OCI-LY7 (cell line): Measurements from ENCODE around the gene ZNF581. TPM values are rescaled to one million over a fixed set of nuclear protein-coding genes. Genes with fewer than 3 reads are reported as not detected.

Source experiments
- BruUV-seq: library from RNA; stranded (reverse); fragments of 400-500 nt; replicated peaks from 2 replicates; lab custom pipeline; 2021; lab: Mats Ljungman, UMichigan
- CTCF ChIA-PET: fragments of 300-600 bp; sonication (Branson Sonifier 250); formaldehyde crosslinking; loops from one replicate; lab custom pipeline; 2022; ENCODE audit warnings: antibody characterized with exemption; ENCODE audit not compliant: unreplicated experiment; lab: Charles Lee
- POLR2A ChIA-PET: fragments of 300-600 bp; sonication (Branson Sonifier 250); formaldehyde crosslinking; loops from one replicate; lab custom pipeline; 2022; ENCODE audit warnings: antibody characterized with exemption; lab: Charles Lee
- DNase-seq: peaks from one replicate; pipeline ENCODE4 v3.0.0-alpha.2; 2015; ENCODE audit warnings: low spot score
- H2AFZ ChIP-seq: fragments of 200-600 bp; sonication (generic), shearing (Covaris generic); 2 replicates; pipeline ENCODE4 v1.6.1; 2014; ENCODE audit warnings: mild to moderate bottlenecking, antibody characterized with exemption, low read length, moderate library complexity
- H3K27ac ChIP-seq: fragments of 200-600 bp; sonication (generic); 2 replicates; pipeline ENCODE4 v1.5.1; 2014; ENCODE audit warnings: mixed run types, low read depth, mild to moderate bottlenecking, moderate library complexity, low read length, inconsistent platforms; ENCODE audit not compliant: poor library complexity, severe bottlenecking
- H3K36me3 ChIP-seq: fragments of 200-600 bp; sonication (generic); 2 replicates; pipeline ENCODE4 v1.6.1; 2014; ENCODE audit warnings: mild to moderate bottlenecking, antibody characterized with exemption, low read length, moderate library complexity, mixed read lengths; ENCODE audit not compliant: insufficient read depth
- H3K4me1 ChIP-seq: fragments of 200-600 bp; sonication (generic); 2 replicates; pipeline ENCODE4 v1.5.1; 2014; ENCODE audit warnings: mild to moderate bottlenecking, low read length; ENCODE audit not compliant: insufficient read depth, poor library complexity, severe bottlenecking
- H3K4me2 ChIP-seq: fragments of 200-600 bp; sonication (generic); 2 replicates; pipeline ENCODE4 v1.6.1; 2014; ENCODE audit warnings: mild to moderate bottlenecking, low read length
- H3K4me3 ChIP-seq: fragments of 200-600 bp; sonication (generic); 2 replicates; pipeline ENCODE4 v1.5.1; 2014; ENCODE audit warnings: mild to moderate bottlenecking, low read depth, low read length; ENCODE audit not compliant: poor library complexity, severe bottlenecking
- H3K79me2 ChIP-seq: fragments of 200-600 bp; sonication (generic); 2 replicates; pipeline ENCODE4 v1.6.1; 2016; ENCODE audit warnings: low read depth, mild to moderate bottlenecking, low read length, moderate library complexity, mixed read lengths; ENCODE audit not compliant: insufficient read depth
- H3K9me2 ChIP-seq: fragments of 200-600 bp; sonication (generic); 2 replicates; pipeline ENCODE4 v1.6.1; 2016; ENCODE audit warnings: mild to moderate bottlenecking, low read length, mixed read lengths; ENCODE audit not compliant: insufficient read depth
- H3K9me3 ChIP-seq: fragments of 200-600 bp; sonication (generic); 2 replicates; pipeline ENCODE4 v1.6.1; 2014; ENCODE audit warnings: mild to moderate bottlenecking, mixed run types, low read length, mixed read lengths
- H4K20me1 ChIP-seq: fragments of 200-600 bp; sonication (generic); 2 replicates; pipeline ENCODE4 v1.6.1; 2014; ENCODE audit warnings: mild to moderate bottlenecking, antibody characterized with exemption, low read length, moderate library complexity, mixed read lengths; ENCODE audit not compliant: insufficient read depth
- EZH2phosphoT487 ChIP-seq: fragments of 200-600 bp; sonication (generic); IDR thresholded peaks from 2 replicates; pipeline ENCODE4 v1.6.1; 2018; ENCODE audit warnings: low read depth, borderline replicate concordance, mild to moderate bottlenecking, mixed run types, antibody characterized with exemption, low read length, moderate library complexity, mixed read lengths
- intact Hi-C: fragments of 100-400 bp; cut with micrococcal nuclease; formaldehyde crosslinking; loops from one replicate; pipeline ENCODE4 v1.10.0; 2022; ENCODE audit not compliant: unreplicated experiment
- total RNA-seq, 2 experiments: library from RNA; depleted of rRNA in 1 of 2; stranded (reverse); fragments of >200 nt in 1 of 2; shearing (Covaris generic) in 1 of 2; gene quantifications; 2 replicates each; pipeline ENCODE4 v1.2.3, GENCODE V29; 2014 to 2022
- TF ChIP-seq, protein P1 (sequence below): fragments of 200-600 bp; sonication (generic); conservative IDR thresholded peaks from 2 replicates; pipeline ENCODE4 v1.5.1; 2014; ENCODE audit warnings: mild to moderate bottlenecking, antibody characterized with exemption, low read length, moderate library complexity, mixed read lengths

The ZNF581 gene
- total RNA-seq, 2 experiments from 2014 or later = 39.7 to 44.5 TPM

DNA sequence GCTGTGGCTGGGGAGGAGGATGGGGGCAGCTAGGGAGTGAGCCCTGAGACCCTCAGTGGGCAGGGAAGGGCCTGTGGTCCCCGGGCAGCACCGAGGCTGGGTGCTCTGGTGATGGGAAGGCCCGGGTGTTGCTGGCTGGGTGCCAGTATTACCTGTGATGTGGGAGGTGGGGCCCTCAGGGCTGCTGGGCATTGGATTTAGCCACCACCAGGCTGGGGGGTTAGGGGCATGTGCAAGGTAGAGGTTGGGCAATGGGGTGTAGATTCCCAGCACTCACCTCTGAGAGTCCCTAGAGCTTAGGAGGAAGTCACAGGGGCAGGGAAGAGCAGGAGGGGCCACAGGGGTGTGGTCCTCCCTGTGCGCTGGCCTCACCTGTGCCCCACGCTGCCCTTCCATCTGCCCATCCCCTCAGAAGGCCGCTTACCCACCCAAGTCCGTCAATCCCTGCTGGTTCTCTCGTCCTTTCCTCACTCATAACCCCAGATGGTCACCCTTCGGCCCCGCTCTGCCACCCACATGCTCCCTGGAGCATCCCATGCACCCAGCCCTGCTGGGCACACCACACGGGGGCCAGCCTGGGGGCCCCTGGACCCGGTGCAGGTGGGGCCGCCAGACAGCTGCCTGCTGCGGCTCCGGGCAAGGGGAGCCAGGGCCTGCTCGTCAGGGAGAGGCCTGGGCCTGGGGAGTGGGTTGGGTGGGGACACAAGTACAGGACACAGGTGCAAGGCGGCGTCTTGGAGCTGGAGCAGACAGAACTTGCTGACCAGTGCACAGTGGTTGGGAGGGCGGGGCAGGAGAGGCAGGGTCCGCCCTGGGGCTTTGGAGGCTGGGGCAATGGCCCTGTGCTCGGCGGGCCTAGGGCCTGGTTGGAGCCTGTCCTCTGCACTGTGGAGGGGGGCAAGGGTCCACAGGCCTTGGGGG is 44.1 kb downstream of the ZNF581 start:
- Histone ChIP-seq H4K20me1 (no peaks in the 10 kb centered on the region), H3K4me2 (no peak overlapping the region), H2AFZ (no peak overlapping the region), H3K9me2 (no peaks in the 10 kb centered on the region), H3K79me2 (peaks cover 25% of the 10 kb centered on the region; the same call in 1 of the 2 replicates), H3K4me3 (no peak overlapping the region), H3K36me3 (peaks cover 96% of the 10 kb centered on the region), H3K9me3 (no peaks in the 10 kb centered on the region), H3K4me1 (no peaks in the 10 kb centered on the region), H3K27ac (no peak overlapping the region)
- TF ChIP-seq, protein P1, sequence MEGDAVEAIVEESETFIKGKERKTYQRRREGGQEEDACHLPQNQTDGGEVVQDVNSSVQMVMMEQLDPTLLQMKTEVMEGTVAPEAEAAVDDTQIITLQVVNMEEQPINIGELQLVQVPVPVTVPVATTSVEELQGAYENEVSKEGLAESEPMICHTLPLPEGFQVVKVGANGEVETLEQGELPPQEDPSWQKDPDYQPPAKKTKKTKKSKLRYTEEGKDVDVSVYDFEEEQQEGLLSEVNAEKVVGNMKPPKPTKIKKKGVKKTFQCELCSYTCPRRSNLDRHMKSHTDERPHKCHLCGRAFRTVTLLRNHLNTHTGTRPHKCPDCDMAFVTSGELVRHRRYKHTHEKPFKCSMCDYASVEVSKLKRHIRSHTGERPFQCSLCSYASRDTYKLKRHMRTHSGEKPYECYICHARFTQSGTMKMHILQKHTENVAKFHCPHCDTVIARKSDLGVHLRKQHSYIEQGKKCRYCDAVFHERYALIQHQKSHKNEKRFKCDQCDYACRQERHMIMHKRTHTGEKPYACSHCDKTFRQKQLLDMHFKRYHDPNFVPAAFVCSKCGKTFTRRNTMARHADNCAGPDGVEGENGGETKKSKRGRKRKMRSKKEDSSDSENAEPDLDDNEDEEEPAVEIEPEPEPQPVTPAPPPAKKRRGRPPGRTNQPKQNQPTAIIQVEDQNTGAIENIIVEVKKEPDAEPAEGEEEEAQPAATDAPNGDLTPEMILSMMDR = no peak
- TF ChIP-seq EZH2phosphoT487 = no peak
- ChIA-PET CTCF (interaction anchor here (0.6 kb wide), 1 partner anchor 10 kb away, joined by 4 read pairs; no protein-coding TSS in a partner anchor), POLR2A (no interaction called here)
- BruUV-seq = no TSS peak
- intact Hi-C loops = no loop called here
- no peak for DNase-seq

DNA sequence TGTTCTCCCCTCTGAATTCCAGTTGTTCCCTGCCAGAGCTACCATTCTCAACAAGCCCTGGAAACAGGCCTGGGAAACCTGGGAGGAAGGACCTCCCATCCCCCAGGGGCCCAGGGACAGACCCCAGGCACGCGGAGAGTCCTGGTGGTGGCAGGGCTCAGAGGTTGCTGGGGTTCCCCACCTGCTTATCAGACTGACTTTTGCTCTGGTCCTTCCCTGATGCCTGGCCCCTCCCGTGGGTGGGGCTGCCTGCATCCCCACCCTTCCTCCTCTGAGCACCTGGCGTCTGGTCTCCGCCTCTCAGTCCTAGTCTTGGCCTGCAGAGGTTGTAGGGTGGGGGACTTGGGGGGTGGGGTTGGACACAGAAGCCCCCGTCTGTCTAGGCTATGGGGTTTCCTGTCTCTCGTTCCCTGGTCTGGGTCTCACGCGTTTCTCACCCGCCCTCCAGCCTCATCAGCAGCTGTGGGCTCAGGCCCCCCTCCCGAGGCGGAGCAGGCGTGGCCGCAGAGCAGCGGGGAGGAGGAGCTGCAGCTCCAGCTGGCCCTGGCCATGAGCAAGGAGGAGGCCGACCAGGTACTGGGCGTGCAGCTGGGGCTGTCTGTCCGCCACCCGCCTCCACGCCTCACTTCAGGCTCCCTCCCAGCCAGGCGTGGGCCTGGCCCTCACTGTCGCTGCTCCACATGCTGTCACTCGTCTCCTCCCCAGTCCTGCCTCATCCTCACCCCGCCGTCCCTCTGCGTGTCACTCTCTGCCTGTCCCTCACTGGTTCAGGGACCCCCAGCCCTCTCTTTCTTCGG is 45.2 kb downstream of the ZNF581 start:
- TF ChIP-seq, protein P1 = no peak
- no peak for TF ChIP-seq EZH2phosphoT487
- Histone ChIP-seq H3K27ac (no peak overlapping the region), H3K79me2 (peaks cover 20% of the 10 kb centered on the region; the same call in 1 of the 2 replicates), H4K20me1 (no peaks in the 10 kb centered on the region), H3K36me3 (peaks cover 100% of the 10 kb centered on the region), H3K9me3 (no peaks in the 10 kb centered on the region), H3K4me1 (no peaks in the 10 kb centered on the region), H3K4me3 (no peak overlapping the region), H2AFZ (no peak overlapping the region), H3K4me2 (no peak overlapping the region), H3K9me2 (no peaks in the 10 kb centered on the region)
- ChIA-PET POLR2A (no interaction called here), CTCF (no interaction called here)
- intact Hi-C loops = no loop called here
- BruUV-seq = no TSS peak
- no peak for DNase-seq
